Smooth muscle cell (in vitro differentiated cells): Measurements from ENCODE around the gene TSTD2. TPM values are rescaled to one million over a fixed set of nuclear protein-coding genes. Genes with fewer than 3 reads are reported as not detected.

ENCODE experiments used
- DNase-seq: peaks from one replicate; lab custom pipeline; 2025; ENCODE audit not compliant: unreplicated experiment; lab: John Stamatoyannopoulos, UW
- H2AFZ ChIP-seq: fragments of 200-600 bp; sonication (generic); 2 replicates; pipeline ENCODE4 v1.6.0; 2016; ENCODE audit warnings: antibody characterized with exemption, low read depth, mild to moderate bottlenecking
- H3F3A ChIP-seq: fragments of 200-600 bp; sonication (generic); 2 replicates; pipeline ENCODE4 v1.6.0; 2017; ENCODE audit warnings: antibody characterized with exemption, low read depth
- H3K27ac ChIP-seq: fragments of 200-600 bp; sonication (generic); 2 replicates; pipeline ENCODE4 v1.5.1; 2016; ENCODE audit warnings: low read depth, mild to moderate bottlenecking
- H3K27me3 ChIP-seq: fragments of 200-600 bp; sonication (generic); 2 replicates; pipeline ENCODE4 v1.6.1; 2016; ENCODE audit warnings: low read depth, mild to moderate bottlenecking
- H3K36me3 ChIP-seq: fragments of 200-600 bp; sonication (generic); 2 replicates; pipeline ENCODE4 v1.5.1; 2016; ENCODE audit warnings: low read depth
- H3K4me1 ChIP-seq: fragments of 200-600 bp; sonication (generic); 2 replicates; pipeline ENCODE4 v1.5.1; 2016; ENCODE audit warnings: low read depth
- H3K4me2 ChIP-seq: fragments of 200-600 bp; sonication (generic); 2 replicates; pipeline ENCODE4 v1.6.0; 2016; ENCODE audit warnings: mild to moderate bottlenecking
- H3K4me3 ChIP-seq: fragments of 200-600 bp; sonication (generic); 2 replicates; pipeline ENCODE4 v1.5.1; 2016; ENCODE audit warnings: mild to moderate bottlenecking
- H3K79me2 ChIP-seq: fragments of 200-600 bp; sonication (generic); 2 replicates; pipeline ENCODE4 v1.6.0; 2016; ENCODE audit warnings: low read depth, mild to moderate bottlenecking
- H3K9ac ChIP-seq: fragments of 200-600 bp; sonication (generic); 2 replicates; pipeline ENCODE4 v1.6.0; 2016; ENCODE audit warnings: low read depth
- H3K9me3 ChIP-seq: fragments of 200-600 bp; sonication (generic); replicated peaks from 2 replicates; pipeline ENCODE4 v1.5.1; 2016; ENCODE audit warnings: low read depth
- H4K20me1 ChIP-seq: fragments of 200-600 bp; sonication (generic); 2 replicates; pipeline ENCODE4 v1.6.0; 2016; ENCODE audit warnings: low read depth
- CTCF ChIP-seq: fragments of 200-600 bp; sonication (generic); IDR thresholded peaks from 2 replicates; pipeline ENCODE4 v1.5.1; 2017; ENCODE audit warnings: borderline replicate concordance, mild to moderate bottlenecking, antibody characterized with exemption; ENCODE audit not compliant: insufficient read depth, poor library complexity, severe bottlenecking
- WGBS: methylation state at CpG from one replicate; pipeline ENCODE4 v1.1.7; 2016; ENCODE audit warnings: low lambda C conversion rate; 5-methylcytosine and 5-hydroxymethylcytosine counted together
- polyA plus RNA-seq: library from polyadenylated mRNA; unstranded; fragments of >200 nt; fragmentation: Nextera tagmentation; extraction: Ambion mirVana; gene quantifications from 2 replicates; pipeline ENCODE4 v1.2.1, GENCODE V29; 2016
- total RNA-seq: library from RNA; depleted of rRNA; stranded (reverse); fragments of >200 nt; gene quantifications from 2 replicates; pipeline ENCODE4 v1.2.3, GENCODE V29; 2014

Gene TSTD2
- total and polyA plus RNA-seq, 2 experiments from 2014 or later, result 8.5 to 23.5 TPM

- no peak overlapping the region for H3K4me2 ChIP-seq
- no peak overlapping the region for H3K4me3 ChIP-seq
- H3K9ac ChIP-seq, result no peak overlapping the region
- peaks cover 22% of the 10 kb centered on the region for H4K20me1 ChIP-seq
- no peaks in the 10 kb centered on the region for H3K4me1 ChIP-seq
- no peaks in the 10 kb centered on the region for H3K79me2 ChIP-seq
- no peaks in the 10 kb centered on the region for H3K27me3 ChIP-seq
- H3F3A ChIP-seq, result peaks cover 5% of the 10 kb centered on the region
- H3K9me3 ChIP-seq, result no peaks in the 10 kb centered on the region
- no peak for DNase-seq
- 99% methylated on average over 3 of the region's 3 CpGs for WGBS
- no peak overlapping the region for H3K27ac ChIP-seq
- no peak overlapping the region for H2AFZ ChIP-seq
- TF ChIP-seq CTCF, result no peak
- peaks cover 41% of the 10 kb centered on the region for H3K36me3 ChIP-seq
These were observed 40.8 kb upstream of the TSTD2 start for GRCh38 chr9:97673922-97674321.

GRCh38 chr9:97672403-97672802, 39.2 kb upstream of the TSTD2 start:
- Histone ChIP-seq H3K9me3 (no peaks in the 10 kb centered on the region), H2AFZ (no peak overlapping the region), H3K27ac (no peak overlapping the region), H3K79me2 (no peaks in the 10 kb centered on the region), H3K36me3 (peaks cover 46% of the 10 kb centered on the region), H4K20me1 (peaks cover 13% of the 10 kb centered on the region), H3K9ac (no peak overlapping the region), H3K27me3 (no peaks in the 10 kb centered on the region), H3K4me1 (no peaks in the 10 kb centered on the region), H3F3A (peaks cover 5% of the 10 kb centered on the region), H3K4me2 (no peak overlapping the region), H3K4me3 (no peak overlapping the region)
- no peak for TF ChIP-seq CTCF
- WGBS, result 93% methylated on average over 3 of the region's 3 CpGs
- DNase-seq, result no peak

- WGBS, result 87% methylated on average over 3 of the region's 3 CpGs
- Histone ChIP-seq H3K4me3 (no peak overlapping the region), H4K20me1 (peaks cover 7% of the 10 kb centered on the region), H3K9me3 (no peaks in the 10 kb centered on the region), H2AFZ (no peak overlapping the region), H3K4me1 (no peaks in the 10 kb centered on the region), H3K27ac (no peak overlapping the region), H3K9ac (no peak overlapping the region), H3K36me3 (peaks cover 51% of the 10 kb centered on the region), H3K4me2 (no peak overlapping the region), H3F3A (peaks cover 5% of the 10 kb centered on the region), H3K27me3 (no peaks in the 10 kb centered on the region), H3K79me2 (no peaks in the 10 kb centered on the region)
- TF ChIP-seq CTCF, result no peak
- no peak for DNase-seq
These were observed 37.4 kb upstream of the TSTD2 start for GRCh38 chr9:97670586-97670985.

GRCh38 chr9:97668485-97668884, 35.3 kb upstream of the TSTD2 start:
- Histone ChIP-seq H3K4me3 (no peak overlapping the region), H4K20me1 (peaks cover 7% of the 10 kb centered on the region), H3K79me2 (no peaks in the 10 kb centered on the region), H2AFZ (no peak overlapping the region), H3K27me3 (no peaks in the 10 kb centered on the region), H3K4me2 (no peak overlapping the region), H3F3A (peaks cover 4% of the 10 kb centered on the region), H3K9ac (no peak overlapping the region), H3K27ac (no peak overlapping the region), H3K4me1 (no peaks in the 10 kb centered on the region), H3K36me3 (peaks cover 47% of the 10 kb centered on the region), H3K9me3 (no peaks in the 10 kb centered on the region)
- 97% methylated on average over 3 of the region's 3 CpGs for WGBS
- no peak for TF ChIP-seq CTCF
- no peak for DNase-seq
